HG02763 (cell line): ENCODE results near the gene NFIB.
A peak's percentile ranks its signal among the peaks of the same experiment; 100 is the strongest.

Source experiments
- ATAC-seq: cut with Tn5 transposase; IDR thresholded peaks from one replicate; pipeline ENCODE4 v1.9.1; 2021; ENCODE audit warnings: mild to moderate bottlenecking, moderate library complexity; ENCODE audit not compliant: unreplicated experiment

Gene NFIB

DNA sequence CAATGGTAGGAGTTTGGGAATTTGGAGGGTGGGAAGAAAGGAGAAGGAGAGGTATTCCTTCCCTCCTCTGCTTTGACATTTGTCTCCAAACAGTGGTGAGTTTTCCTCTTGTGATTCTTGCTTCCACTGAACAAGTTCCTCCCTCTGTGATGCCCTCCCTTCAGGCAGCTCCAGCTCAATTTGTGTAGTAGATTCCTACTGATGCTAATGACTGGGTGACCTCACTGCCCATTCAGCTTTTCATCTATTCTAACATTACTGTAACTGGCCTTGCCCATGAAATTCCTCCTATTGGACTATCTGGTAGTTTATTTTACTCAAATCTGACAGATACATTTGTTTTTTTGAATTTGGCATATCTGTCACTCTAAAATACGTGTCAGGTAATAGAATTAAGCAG is 121.4 kb downstream of the NFIB start:
- ATAC-seq: no peak

GRCh38 chr9:14191512-14191911 is 122.4 kb downstream of the NFIB start:
- no peak for ATAC-seq

GRCh38 chr9:14190240-14190639 is 123.7 kb downstream of the NFIB start:
- ATAC-seq: no peak

DNA sequence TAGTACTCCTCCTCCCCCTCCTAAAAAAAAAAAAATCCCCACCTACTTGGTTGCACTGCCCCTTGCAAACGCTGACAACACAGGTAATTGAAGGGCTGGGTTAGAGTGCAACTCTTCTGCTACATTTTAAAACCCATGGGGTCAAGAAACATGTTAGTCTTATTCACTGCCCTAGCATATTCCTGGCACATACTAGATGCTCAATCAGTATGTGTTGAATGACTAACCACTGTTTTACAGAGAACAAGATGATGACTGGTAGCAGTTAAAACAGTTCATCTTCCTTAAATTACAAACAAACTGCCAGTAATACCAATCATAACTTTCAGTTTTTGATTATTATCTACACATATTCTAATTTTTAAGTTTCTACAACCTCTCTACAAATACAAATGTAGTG is 124.4 kb downstream of the NFIB start:
- ATAC-seq: no peak

GRCh38 chr9:14189146-14189545 is 124.8 kb downstream of the NFIB start:
- no peak for ATAC-seq

- ATAC-seq: no peak
These were observed 125.4 kb downstream of the NFIB start for GRCh38 chr9:14188538-14188937.

GRCh38 chr9:14188011-14188410 is 125.9 kb downstream of the NFIB start:
- no peak for ATAC-seq

GRCh38 chr9:14186096-14186495 is 127.8 kb downstream of the NFIB start:
- no peak for ATAC-seq

DNA sequence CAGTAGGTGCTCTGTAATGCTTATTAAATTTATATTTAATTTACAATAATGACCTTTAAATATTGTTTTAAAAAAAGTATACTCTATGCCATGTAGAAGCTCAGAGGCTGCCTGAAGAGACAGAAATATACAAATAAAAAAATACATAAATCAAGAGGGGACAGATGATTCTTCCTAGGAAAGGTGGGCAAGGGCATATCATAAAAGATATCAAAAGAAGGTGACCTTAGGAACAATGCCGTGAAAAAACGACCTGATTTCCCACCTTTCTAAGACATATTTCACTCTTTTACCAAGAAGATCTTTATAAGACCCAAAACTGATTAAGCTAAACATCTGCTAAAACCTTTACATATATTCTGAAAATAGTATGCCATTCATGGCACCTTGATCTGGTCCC is 128.9 kb downstream of the NFIB start:
- ATAC-seq: no peak

DNA sequence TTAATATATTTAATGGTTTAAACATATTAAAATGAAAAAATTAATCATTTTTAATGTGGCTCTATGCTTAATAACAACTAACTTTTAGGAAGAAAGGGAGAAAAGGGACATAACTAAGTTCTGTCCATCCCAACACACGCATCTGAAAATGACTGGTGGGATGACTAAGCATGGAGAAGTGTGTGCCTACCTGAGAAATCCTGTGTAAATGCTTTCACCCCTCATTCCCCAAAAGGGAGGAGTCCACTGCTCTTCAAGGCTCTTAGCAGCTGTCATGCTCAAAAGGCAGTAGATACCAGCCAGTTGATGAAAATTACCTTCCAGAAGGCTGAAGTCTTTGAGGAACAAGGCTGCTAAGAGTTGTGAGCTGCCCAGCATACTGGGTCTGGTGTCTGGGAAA is 130.9 kb downstream of the NFIB start:
- ATAC-seq: no peak

- no peak for ATAC-seq
These were observed 132.9 kb downstream of the NFIB start for GRCh38 chr9:14180960-14181537.

DNA sequence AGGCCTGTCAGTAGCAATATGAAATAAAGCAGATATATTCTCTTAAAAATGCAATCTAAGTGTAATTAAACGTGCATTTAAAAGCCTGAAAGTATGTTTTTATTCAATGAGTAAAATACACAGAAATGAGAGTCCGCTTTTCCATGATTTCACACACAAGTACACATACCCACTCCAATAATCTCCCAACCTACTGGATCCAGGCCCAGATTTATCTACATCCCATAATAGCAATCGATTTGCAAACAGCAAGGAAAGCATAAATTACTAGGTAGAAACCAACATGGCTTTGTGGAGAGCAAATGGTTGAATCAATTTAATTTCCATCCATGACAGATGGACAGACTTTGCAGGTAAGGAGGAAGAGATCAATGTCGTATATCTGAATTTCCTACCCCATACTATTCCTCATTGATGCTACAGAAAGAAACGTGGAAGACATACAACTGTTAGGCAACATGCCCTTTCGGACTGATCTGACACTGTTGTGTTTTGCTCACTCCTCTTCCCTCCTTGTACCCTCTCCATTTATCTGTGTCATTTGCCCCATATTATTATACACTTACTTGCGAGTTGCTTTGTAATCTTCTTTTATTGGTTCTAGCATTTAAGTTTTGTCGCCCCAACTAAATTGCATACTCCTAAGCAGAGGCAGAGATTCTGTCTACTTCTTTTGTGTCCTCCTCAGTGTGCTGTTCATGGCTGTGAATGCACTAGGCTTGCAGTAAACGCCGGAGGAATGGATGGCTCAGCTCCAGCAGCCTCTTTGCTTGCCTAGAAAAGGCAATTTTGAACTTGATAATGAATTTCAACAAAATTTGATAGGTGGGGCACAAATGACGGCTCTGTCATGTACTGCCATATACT is 133.6 kb downstream of the NFIB start:
- ATAC-seq: no peak

- no peak for ATAC-seq
These were observed 134.5 kb downstream of the NFIB start for GRCh38 chr9:14179449-14179848.

- no peak for ATAC-seq
These were observed 138.2 kb downstream of the NFIB start for GRCh38 chr9:14175778-14176177.

- ATAC-seq: no peak
These were observed 140.2 kb downstream of the NFIB start for GRCh38 chr9:14173713-14174112.

- peak; percentile 77 for ATAC-seq
These were observed 142.9 kb downstream of the NFIB start for GRCh38 chr9:14170973-14171596.

- no peak for ATAC-seq
These were observed 143.5 kb downstream of the NFIB start for GRCh38 chr9:14170392-14170931.

DNA sequence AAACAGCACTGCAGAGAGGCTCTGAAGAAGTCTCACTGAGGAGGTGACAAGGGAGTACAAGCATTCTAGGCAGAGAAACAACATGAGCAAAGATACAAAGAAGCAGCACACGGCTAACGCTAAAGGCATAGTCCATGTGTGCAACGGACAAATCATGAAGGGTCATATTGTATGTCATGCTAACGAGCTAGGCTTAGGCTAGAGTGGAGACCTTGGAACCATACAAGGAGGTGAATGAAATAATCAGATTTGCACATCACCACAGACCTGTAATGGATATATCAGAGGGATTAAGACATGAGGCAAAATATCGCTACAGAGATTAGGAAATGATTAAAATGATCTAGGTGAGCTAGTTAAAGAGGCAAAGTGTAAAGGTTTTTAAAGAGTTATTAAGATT is 145.6 kb downstream of the NFIB start:
- no peak for ATAC-seq

- ATAC-seq: no peak
These were observed 148.4 kb downstream of the NFIB start for GRCh38 chr9:14165376-14166035.

GRCh38 chr9:14164908-14165307 is 149.0 kb downstream of the NFIB start:
- no peak for ATAC-seq
